ENCODE data around the gene ALDH7A1.

The ALDH7A1 gene

GRCh38 chr5:126536874-126537273 is 58.1 kb downstream of the ALDH7A1 start:
- DNase-seq (ENCODE audit: extremely low read depth, low read depth) = no peak
- H3K4me3 ChIP-seq (replicated peaks; ENCODE audit: low read depth, low read length) = no peak overlapping the region
- TF ChIP-seq, protein P1, sequence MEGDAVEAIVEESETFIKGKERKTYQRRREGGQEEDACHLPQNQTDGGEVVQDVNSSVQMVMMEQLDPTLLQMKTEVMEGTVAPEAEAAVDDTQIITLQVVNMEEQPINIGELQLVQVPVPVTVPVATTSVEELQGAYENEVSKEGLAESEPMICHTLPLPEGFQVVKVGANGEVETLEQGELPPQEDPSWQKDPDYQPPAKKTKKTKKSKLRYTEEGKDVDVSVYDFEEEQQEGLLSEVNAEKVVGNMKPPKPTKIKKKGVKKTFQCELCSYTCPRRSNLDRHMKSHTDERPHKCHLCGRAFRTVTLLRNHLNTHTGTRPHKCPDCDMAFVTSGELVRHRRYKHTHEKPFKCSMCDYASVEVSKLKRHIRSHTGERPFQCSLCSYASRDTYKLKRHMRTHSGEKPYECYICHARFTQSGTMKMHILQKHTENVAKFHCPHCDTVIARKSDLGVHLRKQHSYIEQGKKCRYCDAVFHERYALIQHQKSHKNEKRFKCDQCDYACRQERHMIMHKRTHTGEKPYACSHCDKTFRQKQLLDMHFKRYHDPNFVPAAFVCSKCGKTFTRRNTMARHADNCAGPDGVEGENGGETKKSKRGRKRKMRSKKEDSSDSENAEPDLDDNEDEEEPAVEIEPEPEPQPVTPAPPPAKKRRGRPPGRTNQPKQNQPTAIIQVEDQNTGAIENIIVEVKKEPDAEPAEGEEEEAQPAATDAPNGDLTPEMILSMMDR (IDR thresholded peaks at IDR 0.05; ENCODE audit: low read depth, low read length, missing control alignments) = no peak

DNA sequence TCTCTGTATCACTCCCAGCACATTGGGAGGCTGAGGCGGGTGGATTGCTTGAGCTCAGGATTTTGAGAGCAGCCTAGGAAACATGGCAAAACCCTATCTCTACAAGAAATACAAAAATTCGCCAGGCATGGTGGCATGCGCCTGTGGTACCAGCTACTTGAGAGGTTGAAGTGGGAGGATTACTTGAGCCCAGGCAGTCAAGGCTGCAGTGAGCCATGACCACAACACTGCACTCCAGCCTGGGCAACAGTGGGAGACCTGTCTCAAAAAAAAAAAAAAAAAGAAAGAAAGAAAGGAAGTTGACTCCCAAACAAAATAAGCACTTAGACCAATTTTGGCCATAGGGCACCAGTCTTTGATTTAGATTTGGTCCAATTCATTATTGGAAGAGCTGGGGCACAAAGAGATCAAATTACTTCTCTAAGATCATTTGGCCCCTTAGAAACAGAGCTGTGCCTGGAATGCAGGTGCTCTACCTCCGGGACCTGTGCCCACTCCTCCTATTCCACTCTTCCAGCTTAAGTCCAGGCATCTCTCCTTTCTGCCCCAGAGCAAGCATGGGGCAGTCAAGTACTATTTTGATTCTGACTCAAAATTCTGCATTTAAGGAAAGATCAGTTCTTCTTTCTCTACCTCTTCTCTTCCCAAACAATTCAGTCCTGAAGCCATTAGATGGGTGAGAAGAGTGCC is 59.0 kb downstream of the ALDH7A1 start:
- no peak for DNase-seq (ENCODE audit: extremely low read depth, low read depth)
- TF ChIP-seq, protein P1 (IDR thresholded peaks at IDR 0.05; ENCODE audit: low read depth, low read length, missing control alignments) = no peak
- H3K4me3 ChIP-seq (replicated peaks; ENCODE audit: low read depth, low read length) = no peak overlapping the region

DNA sequence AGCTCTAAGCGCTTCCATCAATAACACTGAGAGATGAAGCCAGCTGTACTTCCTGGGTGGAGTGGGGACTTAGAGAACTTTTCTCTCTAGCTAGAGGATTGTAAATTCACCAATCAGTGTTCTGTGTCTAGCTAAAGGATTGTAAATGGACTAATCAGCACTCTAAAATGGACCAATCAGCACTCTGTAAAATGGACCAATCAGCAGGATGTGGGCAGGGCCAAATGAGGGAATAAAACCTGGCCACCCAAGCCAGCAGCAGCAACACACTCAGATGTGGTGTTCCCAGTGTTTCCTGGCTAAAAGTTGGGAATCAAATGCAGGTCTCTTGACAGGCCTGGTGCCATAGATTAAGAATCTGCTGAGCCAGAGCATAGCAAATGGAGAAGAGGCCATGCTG is 60.5 kb downstream of the ALDH7A1 start:
- H3K4me3 ChIP-seq (replicated peaks; ENCODE audit: low read depth, low read length) = no peak overlapping the region
- TF ChIP-seq, protein P1 (IDR thresholded peaks at IDR 0.05; ENCODE audit: low read depth, low read length, missing control alignments) = no peak
- DNase-seq (ENCODE audit: extremely low read depth, low read depth) = no peak

GRCh38 chr5:126531543-126532120 is 63.4 kb downstream of the ALDH7A1 start:
- no peak overlapping the region for H3K4me3 ChIP-seq (replicated peaks; ENCODE audit: low read depth, low read length)
- TF ChIP-seq, protein P1 (IDR thresholded peaks at IDR 0.05; ENCODE audit: low read depth, low read length, missing control alignments) = no peak
- DNase-seq (ENCODE audit: extremely low read depth, low read depth) = no peak

DNA sequence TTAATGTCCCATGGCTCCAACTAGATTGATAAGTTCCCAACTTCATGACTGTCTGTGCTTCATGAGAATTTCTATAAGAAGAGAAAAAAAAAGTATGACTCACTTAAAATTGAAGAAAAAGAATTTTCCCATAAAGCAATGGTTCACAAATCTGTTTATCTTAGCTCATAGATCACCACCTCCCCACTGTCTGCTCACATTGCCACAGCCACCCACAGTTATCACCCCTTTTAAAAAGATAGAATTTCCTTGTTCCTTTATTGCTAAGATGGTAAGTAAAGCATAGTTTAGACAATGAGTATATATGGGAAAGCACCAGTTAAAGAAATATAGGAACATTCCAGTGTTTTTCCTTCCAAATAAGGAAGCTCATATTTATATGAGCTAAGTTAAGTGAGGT is 67.1 kb downstream of the ALDH7A1 start:
- TF ChIP-seq, protein P1 (IDR thresholded peaks at IDR 0.05; ENCODE audit: low read depth, low read length, missing control alignments) = no peak
- DNase-seq (ENCODE audit: extremely low read depth, low read depth) = no peak
- H3K4me3 ChIP-seq (replicated peaks; ENCODE audit: low read depth, low read length) = no peak overlapping the region

- no peak for DNase-seq (ENCODE audit: extremely low read depth, low read depth)
- TF ChIP-seq, protein P1 (IDR thresholded peaks at IDR 0.05; ENCODE audit: low read depth, low read length, missing control alignments) = no peak
- H3K4me3 ChIP-seq (replicated peaks; ENCODE audit: low read depth, low read length) = no peak overlapping the region
These were observed 67.9 kb downstream of the ALDH7A1 start for GRCh38 chr5:126527158-126527557.

Measured in HFF-Myc (cell line).